Adrenal gland (tissue), 12 donors: Measurements from ENCODE around the gene NHEJ1. TPM values are rescaled to one million over a fixed set of nuclear protein-coding genes. Genes with fewer than 3 reads are reported as not detected.

ENCODE experiments used
- DNase-seq, 7 donors: peaks; one replicate each; pipeline ENCODE4 v3.0.0-alpha.2; 2019 to 2020
- H3K27ac ChIP-seq, 5 donors: fragments of 200-600 bp; sonication (generic) in 4 of 5; 1 replicate in 3 of 5; 2 replicates in 2 of 5; pipeline versions ENCODE4 v1.5.1 to v1.8.0; 2016 to 2020; ENCODE audit warnings: mild to moderate bottlenecking in 1 of 5
- H3K27me3 ChIP-seq: fragments of 200-600 bp; 2 replicates; pipeline ENCODE4 v1.8.0; 2021
- H3K36me3 ChIP-seq, 2 donors: fragments of 200-600 bp; replicated peaks in 1 of 2; 1 replicate in 1 of 2; 2 replicates in 1 of 2; pipeline versions ENCODE4 v1.5.1 to v1.8.0; 2018 to 2022
- H3K4me1 ChIP-seq, 2 donors: fragments of 200-600 bp; replicated peaks in 1 of 2; 1 replicate in 1 of 2; 2 replicates in 1 of 2; pipeline versions ENCODE4 v1.5.1 to v1.8.0; 2018 to 2021
- H3K4me3 ChIP-seq, 4 donors: fragments of 200-600 bp; sonication (generic) in 3 of 4; one replicate each; pipeline ENCODE4 v1.5.1; 2016 to 2018
- H3K9me3 ChIP-seq, 3 donors: fragments of 200-600 bp; sonication (generic) in 1 of 3; replicated peaks in 1 of 3; 1 replicate in 2 of 3; 2 replicates in 1 of 3; pipeline versions ENCODE4 v1.5.1 to v1.8.0; 2016 to 2021
- CTCF ChIP-seq, 6 experiments: fragments of 450-650 bp in 4 of 6; fragments of 200-600 bp in 2 of 6; sonication (generic) in 1 of 6; IDR thresholded peaks; 1 replicate in 5 of 6; 2 replicates in 1 of 6; pipeline versions ENCODE4 v1.5.1 to v1.8.0; 2016 to 2021; ENCODE audit warnings: antibody characterized with exemption in 6 of 6, mild to moderate bottlenecking in 2 of 6, moderate library complexity in 1 of 6
- POLR2A ChIP-seq, 2 donors: fragments of 450-650 bp; IDR thresholded peaks; one replicate each; pipeline ENCODE4 v1.6.1; 2017; ENCODE audit warnings: antibody characterized with exemption in 2 of 2, mild to moderate bottlenecking in 2 of 2, moderate library complexity in 1 of 2
- WGBS, 4 donors: extraction: QIAGEN DNeasy Blood & Tissue Kit in 2 of 4; methylation state at CpG; one replicate each; pipeline versions ENCODE4 v1.1.5 to v1.1.7; 2013 to 2017; 5-methylcytosine and 5-hydroxymethylcytosine counted together
- intact Hi-C, 2 donors: fragments of 100-400 bp; cut with DNase I; formaldehyde crosslinking; loops; one replicate each; pipeline versions ENCODE4 v1.14.1 to v1.15.0; 2022 to 2023
- polyA plus RNA-seq, 3 donors: library from polyadenylated mRNA; stranded (reverse); fragments of 200-250 nt in 2 of 3; fragments of 350-450 nt in 1 of 3; fragmentation: Illumina TruSeq in 1 of 3; extraction: RNeasy Lipid Tissue Mini Kit (QIAGEN cat#74804) in 1 of 3; gene quantifications; one replicate each; pipeline ENCODE4 v1.2.3, GENCODE V29; 2013 to 2014
- total RNA-seq, 9 donors: library from RNA; depleted of rRNA in 4 of 9; stranded (reverse); fragments of >200 nt in 4 of 9; fragments of 120-200 nt in 1 of 9; fragmentation: NEBNext Ultra II Directional in 1 of 9; extraction: Animal tissue kit (Norgen Biotek cat#: 25700) in 1 of 9; gene quantifications; one replicate each; pipeline versions ENCODE4 v1.1.0 to v1.2.4, GENCODE V29; 2013 to 2023
- donor health status: healthy with polysubstance abuse.
- donor health status: Bipolar disorder and iron deficiency.
- donor health status: DM: yes; HTN: yes; CAD: no.
- donor health status: DM: no; HTN: no; CAD: no.
- donor health status: DM: no; HTN: no; CAD: no.
- donor health status: DM: yes; HTN: yes; CAD: no.

NHEJ1 gene
- total and polyA plus RNA-seq, 12 donors = 5.7 to 26.0 (median 17.1) TPM

- Histone ChIP-seq H3K9me3 (no peaks in the 10 kb centered on the region), H3K4me3 (peak within 1 kb of the TSS; percentile 60 to 100 (median 88)), H3K27ac (peak within 1 kb of the TSS; percentile 97 to 100 (median 99)), H3K36me3 (peaks cover 0 to 58% of the 10 kb centered on the region in 2 donors), H3K27me3 (no peaks in the 10 kb centered on the region), H3K4me1 (peaks cover 20 to 21% of the 10 kb centered on the region in 2 donors)
- WGBS, 4 donors = 1% methylated on average over 24 to 67 of the region's 67 CpGs
- intact Hi-C loops = no loop called here
- peak; percentile 90 to 92 for TF ChIP-seq POLR2A (IDR thresholded peaks at IDR 0.05)
- peak in 3 of 6 experiments; percentile 28 to 50 (median 33) for TF ChIP-seq CTCF (IDR thresholded peaks at IDR 0.05)
- DNase-seq = peak; percentile 82 to 91 (median 86)
Observed at GRCh38 chr2:219177552-219178376, 17.1 kb upstream of the NHEJ1 start, which contains the start of gene RETREG2. Gene RETREG2, plus strand, starts transcription at chr2:219178275. Its CDS starts 78 bp downstream, at chr2:219178353.

- no peaks in the 10 kb centered on the region for H3K9me3 ChIP-seq
- H3K27me3 ChIP-seq = no peaks in the 10 kb centered on the region
- peaks cover 20 to 21% of the 10 kb centered on the region in 2 donors for H3K4me1 ChIP-seq
- intact Hi-C loops = no loop called here
- peak within 1 kb of the TSS; percentile 97 to 100 (median 99) for H3K27ac ChIP-seq
- TF ChIP-seq CTCF (IDR thresholded peaks at IDR 0.05) = peak in 1 of 6 experiments; percentile 3
- peak; percentile 79 to 85 for TF ChIP-seq POLR2A (IDR thresholded peaks at IDR 0.05)
- H3K4me3 ChIP-seq = peak within 1 kb of the TSS; percentile 79 to 100 (median 93)
- 0 to 1% (median 0%) methylated on average over 10 to 69 of the region's 69 CpGs for WGBS, 4 donors
- DNase-seq = peak; percentile 80 to 91 (median 85)
- H3K36me3 ChIP-seq = peaks cover 0 to 58% of the 10 kb centered on the region in 2 donors
Observed at GRCh38 chr2:219176818-219177551, 16.4 kb upstream of the NHEJ1 start, which contains the start of gene CNPPD1. Gene CNPPD1, minus strand, starts transcription at chr2:219176925. Its CDS starts 97 bp downstream, at chr2:219176828.

GRCh38 chr2:219175928-219176817 is 15.6 kb upstream of the NHEJ1 start:
- peaks cover 20 to 27% of the 10 kb centered on the region in 2 donors for H3K4me1 ChIP-seq
- H3K4me3 ChIP-seq = peak overlapping the region; percentile 79 to 100 (median 93)
- intact Hi-C loops = no loop called here
- 2 to 16% (median 5%) methylated on average over 6 to 45 of the region's 45 CpGs for WGBS, 4 donors
- peak in 1 of 6 experiments; percentile 24 for TF ChIP-seq CTCF (IDR thresholded peaks at IDR 0.05)
- peak in 1 of 2 donors; percentile 55 for TF ChIP-seq POLR2A (IDR thresholded peaks at IDR 0.05)
- H3K36me3 ChIP-seq = peaks cover 0 to 50% of the 10 kb centered on the region in 2 donors
- peak overlapping the region; percentile 97 to 100 (median 99) for H3K27ac ChIP-seq
- DNase-seq = peak; percentile 68 to 86 (median 79)
- no peaks in the 10 kb centered on the region for H3K9me3 ChIP-seq
- H3K27me3 ChIP-seq = no peaks in the 10 kb centered on the region
